Effector memory CD8-positive, alpha-beta T cell (primary cell): ENCODE data around the gene RSPRY1.
A peak's percentile ranks its signal among the peaks of the same experiment; 100 is the strongest.
"Not testable (repeated sequence)": the region's sequence is repeated elsewhere in the genome, so short reads cannot be mapped to it uniquely, and the experiment has no call there.

Experiments
- ATAC-seq: fragments of 150-1000 bp; cut with Tn5 transposase; replicated peaks from 2 replicates; pipeline ENCODE4 v1.10.0; 2021; ENCODE audit warnings: mild to moderate bottlenecking, moderate library complexity
- DNase-seq, 3 experiments: peaks; one replicate each; pipeline ENCODE4 v3.0.0; 2021
- H3K27ac Mint-ChIP-seq, 2 donors: one replicate each; pipeline ENCODE4 v1.8.0; 2022; ENCODE audit warnings: mild to moderate bottlenecking in 2 of 2, mixed read lengths in 2 of 2, moderate library complexity in 2 of 2
- H3K27me3 Mint-ChIP-seq, 2 donors: one replicate each; pipeline ENCODE4 v1.8.0; 2022; ENCODE audit warnings: mixed read lengths in 2 of 2
- H3K36me3 Mint-ChIP-seq: one replicate; pipeline ENCODE4 v1.8.0; 2022; ENCODE audit warnings: mild to moderate bottlenecking, moderate library complexity, mixed read lengths; ENCODE audit not compliant: insufficient read depth
- H3K4me1 Mint-ChIP-seq, 2 donors: one replicate each; pipeline ENCODE4 v1.8.0; 2022; ENCODE audit warnings: low read depth in 2 of 2, mixed read lengths in 2 of 2
- H3K4me3 Mint-ChIP-seq, 2 donors: one replicate each; pipeline ENCODE4 v1.8.0; 2022; ENCODE audit warnings: mild to moderate bottlenecking in 2 of 2, mixed read lengths in 2 of 2, moderate library complexity in 2 of 2
- H3K9me3 Mint-ChIP-seq, 2 donors: one replicate each; pipeline ENCODE4 v1.8.0; 2022; ENCODE audit warnings: mixed read lengths in 2 of 2

RSPRY1 gene

GRCh38 chr16:57185446-57185944, 634 bp upstream of the RSPRY1 start:
- no peaks in the 10 kb centered on the region for H3K27me3 Mint-ChIP-seq
- no peaks in the 10 kb centered on the region for H3K9me3 Mint-ChIP-seq
- DNase-seq (peak in 1 of 3 experiments; percentile 34), ATAC-seq (peak; percentile 23)
- H3K36me3 Mint-ChIP-seq: peaks cover 19% of the 10 kb centered on the region
- H3K27ac Mint-ChIP-seq: peak overlapping the region; percentile 99
- peak overlapping the region; percentile 96 to 99 for H3K4me3 Mint-ChIP-seq
- peaks cover 30 to 54% of the 10 kb centered on the region in 2 donors for H3K4me1 Mint-ChIP-seq

GRCh38 chr16:57186872-57187854, 1.0 kb downstream of the RSPRY1 start:
- Mint-ChIP-seq H3K9me3 (no peaks in the 10 kb centered on the region), H3K36me3 (peaks cover 16% of the 10 kb centered on the region)

GRCh38 chr16:57187902-57188710, 2.0 kb downstream of the RSPRY1 start:
- peak overlapping the region; percentile 96 to 99 for H3K4me3 Mint-ChIP-seq
- H3K9me3 Mint-ChIP-seq, DNase-seq, ATAC-seq, H3K27me3 Mint-ChIP-seq: not testable (repeated sequence)
- H3K36me3 Mint-ChIP-seq: peaks cover 16% of the 10 kb centered on the region
- peaks cover 30 to 56% of the 10 kb centered on the region in 2 donors for H3K4me1 Mint-ChIP-seq
- H3K27ac Mint-ChIP-seq: peak overlapping the region; percentile 99

More at GRCh38 chr16:57186872-57187854, 1.0 kb downstream of the RSPRY1 start:
- Mint-ChIP-seq H3K27ac (peak overlapping the region; percentile 99), H3K4me3 (peak overlapping the region; percentile 96 to 99), H3K4me1 (peaks cover 30 to 54% of the 10 kb centered on the region in 2 donors), H3K27me3 (no peaks in the 10 kb centered on the region)
- DNase-seq (peak in 1 of 3 experiments; percentile 9), ATAC-seq (no peak)

DNA sequence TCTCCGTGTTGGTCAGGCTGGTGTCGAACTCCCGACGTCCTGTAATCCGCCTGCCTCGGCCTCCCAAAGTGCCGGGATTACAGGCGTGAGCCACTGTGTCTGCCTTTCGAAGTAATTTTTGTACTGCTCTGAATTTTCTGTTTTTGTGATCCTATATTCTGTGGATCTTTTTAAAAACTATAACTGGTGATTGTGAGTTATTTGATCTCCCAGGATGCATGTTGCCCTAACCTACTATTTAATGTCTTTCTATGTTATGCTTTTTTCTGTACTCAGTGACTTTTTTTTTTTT, 2.5 kb downstream of the RSPRY1 start:
- no peak for DNase-seq
- H3K9me3 Mint-ChIP-seq: no peaks in the 10 kb centered on the region
- H3K27ac Mint-ChIP-seq: peak overlapping the region in 1 of 2 donors; percentile 58
- peaks cover 16% of the 10 kb centered on the region for H3K36me3 Mint-ChIP-seq
- H3K4me1 Mint-ChIP-seq: peaks cover 29 to 57% of the 10 kb centered on the region in 2 donors
- no peak for ATAC-seq
- no peaks in the 10 kb centered on the region for H3K27me3 Mint-ChIP-seq
- peak overlapping the region; percentile 38 to 44 for H3K4me3 Mint-ChIP-seq

GRCh38 chr16:57189527-57189926, 3.4 kb downstream of the RSPRY1 start:
- not testable (repeated sequence) for H3K27me3 Mint-ChIP-seq, H3K27ac Mint-ChIP-seq, H3K9me3 Mint-ChIP-seq, ATAC-seq, DNase-seq, H3K4me3 Mint-ChIP-seq
- H3K36me3 Mint-ChIP-seq: peaks cover 16% of the 10 kb centered on the region
- H3K4me1 Mint-ChIP-seq: peaks cover 26 to 49% of the 10 kb centered on the region in 2 donors

DNA sequence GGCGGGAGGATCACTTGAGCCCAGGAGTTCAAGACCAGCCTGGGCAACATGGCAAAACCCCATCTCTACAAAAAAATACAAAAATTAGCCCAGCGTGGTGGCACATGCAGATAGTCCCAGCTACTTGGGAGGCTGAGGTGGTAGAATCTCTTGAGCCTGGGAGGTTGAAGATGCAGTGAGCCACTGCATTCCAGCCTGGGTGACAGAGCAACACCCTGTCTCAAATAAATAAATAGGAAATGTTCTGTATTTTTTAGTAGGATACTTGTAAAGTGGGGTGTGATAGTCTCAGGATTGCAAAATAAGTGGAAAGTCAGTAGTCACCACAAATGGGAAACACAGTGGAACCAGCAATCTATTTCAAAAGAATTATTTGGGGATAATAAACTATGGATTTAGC, 4.0 kb downstream of the RSPRY1 start:
- Mint-ChIP-seq H3K4me3 (no peak overlapping the region), H3K36me3 (peaks cover 12% of the 10 kb centered on the region), H3K9me3 (no peaks in the 10 kb centered on the region), H3K27me3 (no peaks in the 10 kb centered on the region), H3K4me1 (peaks cover 22 to 43% of the 10 kb centered on the region in 2 donors), H3K27ac (no peak overlapping the region)
- no peak for DNase-seq
- no peak for ATAC-seq

- Mint-ChIP-seq H3K9me3 (no peaks in the 10 kb centered on the region), H3K27me3 (no peaks in the 10 kb centered on the region), H3K27ac (no peak overlapping the region), H3K36me3 (peaks cover 2% of the 10 kb centered on the region), H3K4me1 (peaks cover 18 to 38% of the 10 kb centered on the region in 2 donors), H3K4me3 (no peak overlapping the region)
- ATAC-seq (no peak), DNase-seq (no peak)
Measured at GRCh38 chr16:57191056-57191571, 5.0 kb downstream of the RSPRY1 start.

GRCh38 chr16:57192146-57192545, 6.0 kb downstream of the RSPRY1 start:
- ATAC-seq (no peak), DNase-seq (no peak)
- Mint-ChIP-seq H3K27ac (no peak overlapping the region), H3K4me1 (peaks cover 13 to 37% of the 10 kb centered on the region in 2 donors), H3K9me3 (no peaks in the 10 kb centered on the region), H3K4me3 (no peak overlapping the region), H3K27me3 (no peaks in the 10 kb centered on the region), H3K36me3 (no peaks in the 10 kb centered on the region)

DNA sequence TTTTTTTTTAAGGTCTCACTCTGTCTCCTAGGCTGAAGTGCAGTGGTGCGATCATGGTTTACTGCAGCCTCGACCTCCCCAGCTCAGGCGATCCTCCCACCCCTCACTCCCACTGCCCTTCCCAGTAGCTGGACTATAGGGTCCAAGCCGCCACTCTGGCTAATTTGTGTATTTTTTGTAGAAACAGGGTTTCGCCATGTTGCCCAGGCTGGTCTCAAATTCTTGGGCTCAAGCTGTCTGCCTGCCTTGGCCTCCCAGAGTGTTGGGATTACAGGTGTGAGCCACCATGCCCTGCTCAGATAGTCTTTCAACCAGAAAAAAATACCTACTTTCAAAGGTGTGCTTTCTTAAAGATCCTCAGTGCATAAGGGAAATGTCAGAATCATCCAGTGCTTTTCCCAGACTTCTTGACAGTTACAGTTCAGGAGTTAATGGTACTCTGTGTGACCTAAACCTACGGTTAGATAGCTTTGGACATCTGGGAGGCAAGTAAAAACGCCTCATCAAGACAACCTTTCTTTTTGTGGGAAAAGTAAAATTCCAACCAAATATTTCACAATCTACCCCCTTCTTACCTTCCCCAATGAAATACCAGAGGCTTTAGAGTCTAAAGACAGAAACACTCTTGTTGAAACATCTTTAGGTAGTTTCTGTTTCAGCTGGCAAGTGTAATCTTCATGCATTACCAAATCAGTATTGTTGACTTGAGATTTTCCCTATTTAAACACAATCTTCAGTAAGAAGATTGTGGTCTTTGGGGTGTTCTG, 6.8 kb downstream of the RSPRY1 start:
- Mint-ChIP-seq H3K36me3 (no peaks in the 10 kb centered on the region), H3K9me3 (no peaks in the 10 kb centered on the region), H3K27me3 (no peaks in the 10 kb centered on the region), H3K4me1 (peaks cover 8 to 31% of the 10 kb centered on the region in 2 donors), H3K4me3 (no peak overlapping the region), H3K27ac (peak overlapping the region in 1 of 2 donors; percentile 62)
- DNase-seq: no peak
- ATAC-seq: no peak

DNA sequence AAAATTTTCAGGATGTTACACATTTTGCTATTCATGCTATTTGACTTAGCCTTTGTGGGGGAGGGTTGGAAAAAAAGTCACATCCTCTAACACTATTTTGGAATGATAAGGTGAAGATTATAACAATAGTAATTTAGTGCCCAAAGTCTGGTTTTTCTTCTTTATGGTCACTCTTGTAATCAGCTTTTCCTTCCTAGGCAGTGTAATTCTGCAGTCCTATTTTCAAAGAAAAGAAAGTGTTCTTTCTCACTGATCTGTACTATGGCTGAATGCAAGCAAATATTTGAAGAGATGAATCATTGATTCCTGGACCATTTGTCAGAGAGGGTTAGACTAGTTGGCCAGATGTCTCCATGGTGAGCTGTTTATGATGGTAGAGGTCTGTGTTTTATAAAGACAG, 8.4 kb downstream of the RSPRY1 start:
- no peak for DNase-seq
- no peak overlapping the region for H3K4me3 Mint-ChIP-seq
- peaks cover 12 to 35% of the 10 kb centered on the region in 2 donors for H3K4me1 Mint-ChIP-seq
- H3K27me3 Mint-ChIP-seq: no peaks in the 10 kb centered on the region
- no peak for ATAC-seq
- no peaks in the 10 kb centered on the region for H3K9me3 Mint-ChIP-seq
- H3K27ac Mint-ChIP-seq: peak overlapping the region in 1 of 2 donors; percentile 40
- H3K36me3 Mint-ChIP-seq: no peaks in the 10 kb centered on the region

DNA sequence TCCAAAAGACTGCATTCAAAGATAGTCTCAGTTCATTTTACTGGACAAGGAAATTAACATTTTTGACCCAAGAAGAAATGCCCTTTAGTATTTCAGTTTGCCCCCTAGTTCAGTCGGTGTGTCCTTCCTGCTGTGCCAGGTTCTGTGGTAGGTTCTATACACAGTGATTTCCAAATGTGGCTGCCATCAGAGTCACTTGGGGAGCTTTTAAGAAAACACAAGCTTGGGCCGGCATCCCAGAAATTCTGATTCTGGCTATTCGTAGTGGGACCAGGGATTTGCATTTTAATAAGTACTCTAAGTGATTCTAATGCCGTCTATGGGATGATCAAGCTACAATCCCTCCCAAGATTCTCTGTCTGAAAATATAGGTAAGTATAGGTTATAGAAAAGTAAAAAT, 10.2 kb downstream of the RSPRY1 start:
- H3K36me3 Mint-ChIP-seq: no peaks in the 10 kb centered on the region
- H3K4me3 Mint-ChIP-seq: no peak overlapping the region
- no peak for ATAC-seq
- no peaks in the 10 kb centered on the region for H3K27me3 Mint-ChIP-seq
- no peak for DNase-seq
- H3K27ac Mint-ChIP-seq: peak overlapping the region in 1 of 2 donors; percentile 66
- no peaks in the 10 kb centered on the region for H3K9me3 Mint-ChIP-seq
- H3K4me1 Mint-ChIP-seq: peaks cover 9 to 26% of the 10 kb centered on the region in 2 donors

DNA sequence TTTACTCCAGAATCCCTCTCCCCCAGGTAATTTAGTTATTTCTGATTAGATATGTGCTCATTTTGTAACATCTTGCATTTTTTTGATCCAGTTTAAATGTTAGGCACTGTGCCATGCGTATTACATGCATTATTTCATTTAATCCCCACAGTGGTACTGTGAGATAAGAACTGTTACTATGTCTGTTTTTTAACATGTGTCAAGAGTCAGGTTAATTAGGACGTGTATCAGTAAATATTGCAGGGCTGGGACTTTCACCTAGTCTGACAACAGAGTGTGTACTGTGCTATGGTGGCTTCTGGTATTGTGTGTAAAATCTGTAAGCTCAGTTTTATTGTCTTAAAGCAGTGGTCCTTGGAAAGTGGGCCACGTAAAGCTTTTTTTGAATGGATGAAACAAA, 10.6 kb downstream of the RSPRY1 start:
- DNase-seq (no peak), ATAC-seq (no peak)
- H3K4me1 Mint-ChIP-seq: peaks cover 8 to 26% of the 10 kb centered on the region in 2 donors
- peak overlapping the region in 1 of 2 donors; percentile 66 for H3K27ac Mint-ChIP-seq
- H3K27me3 Mint-ChIP-seq: no peaks in the 10 kb centered on the region
- H3K9me3 Mint-ChIP-seq: no peaks in the 10 kb centered on the region
- H3K36me3 Mint-ChIP-seq: peaks cover 2% of the 10 kb centered on the region
- no peak overlapping the region for H3K4me3 Mint-ChIP-seq
